SK-N-SH treated with all-trans-retinoic acid at 6 μM for 48 hours (cell line): ENCODE measurements around the gene RAB18.

Source experiments
- ATAC-seq: fragments of 200-7000 bp; cut with Tn5 transposase; 3 replicates; pipeline ENCODE4 v1.9.1; 2020; ENCODE audit warnings: mild to moderate bottlenecking, moderate library complexity
- ARNTL ChIP-seq: fragments of 450-650 bp; formaldehyde crosslinking; IDR thresholded peaks from 2 replicates; pipeline ENCODE4 v1.5.0; 2020; ENCODE audit warnings: low read depth, mild to moderate bottlenecking, moderate library complexity, borderline replicate concordance
- BACH2 ChIP-seq: fragments of 250-450 bp; sonication (Bioruptor Pico); IDR thresholded peaks from 2 replicates; pipeline ENCODE4 v1.9.0; 2021; ENCODE audit warnings: mild to moderate bottlenecking, borderline replicate concordance
- CREB5 ChIP-seq: fragments of 250-450 bp; sonication (Bioruptor Pico); IDR thresholded peaks from 2 replicates; pipeline ENCODE4 v1.5.1; 2020; ENCODE audit warnings: low read depth, mild to moderate bottlenecking, moderate library complexity
- CSDC2 ChIP-seq: fragments of 250-450 bp; sonication (Bioruptor Pico); IDR thresholded peaks from 2 replicates; pipeline ENCODE4 v1.5.0; 2020; ENCODE audit warnings: mild to moderate bottlenecking, moderate library complexity
- CSRNP3 ChIP-seq: fragments of 250-450 bp; sonication (Bioruptor Pico); IDR thresholded peaks from 2 replicates; pipeline ENCODE4 v1.5.1; 2021; ENCODE audit warnings: mild to moderate bottlenecking, moderate library complexity
- ESRRG ChIP-seq: fragments of 250-450 bp; sonication (Bioruptor Pico); IDR thresholded peaks from 2 replicates; pipeline ENCODE4 v1.6.1; 2021; ENCODE audit warnings: mild to moderate bottlenecking
- GLIS3 ChIP-seq: fragments of 250-450 bp; sonication (Bioruptor Pico); IDR thresholded peaks from 2 replicates; pipeline ENCODE4 v1.5.0; 2020; ENCODE audit warnings: mild to moderate bottlenecking, moderate library complexity
- ISL1 ChIP-seq: fragments of 250-450 bp; sonication (Bioruptor Pico); IDR thresholded peaks from 2 replicates; pipeline ENCODE4 v2.1.2; 2022; ENCODE audit warnings: mild to moderate bottlenecking, moderate library complexity
- POU6F1 ChIP-seq: fragments of 250-450 bp; sonication (Bioruptor Pico); IDR thresholded peaks from 2 replicates; pipeline ENCODE4 v1.8.0; 2021; ENCODE audit warnings: low read depth, mild to moderate bottlenecking, moderate library complexity, borderline replicate concordance
- PPARA ChIP-seq: fragments of 250-450 bp; sonication (Bioruptor Pico); IDR thresholded peaks from 2 replicates; pipeline ENCODE4 v1.5.0; 2020; ENCODE audit warnings: mild to moderate bottlenecking, borderline replicate concordance
- RARB ChIP-seq: fragments of 250-450 bp; sonication (Bioruptor Pico); IDR thresholded peaks from 2 replicates; pipeline ENCODE4 v1.8.0; 2021; ENCODE audit warnings: mild to moderate bottlenecking, moderate library complexity
- SNAI2 ChIP-seq: fragments of 250-450 bp; sonication (Bioruptor Pico); IDR thresholded peaks from 2 replicates; pipeline ENCODE4 v1.5.0; 2020; ENCODE audit warnings: mild to moderate bottlenecking, moderate library complexity
- TCF4 ChIP-seq: fragments of 250-450 bp; sonication (Bioruptor Pico); IDR thresholded peaks from 2 replicates; pipeline ENCODE4 v1.8.0; 2021; ENCODE audit warnings: mild to moderate bottlenecking, moderate library complexity, borderline replicate concordance
- TOX ChIP-seq: fragments of 250-450 bp; sonication (Bioruptor Pico); IDR thresholded peaks from 2 replicates; pipeline ENCODE4 v1.8.0; 2021; ENCODE audit warnings: mild to moderate bottlenecking, moderate library complexity, borderline replicate concordance
- TSHZ2 ChIP-seq: fragments of 250-450 bp; sonication (Bioruptor Pico); IDR thresholded peaks from 2 replicates; pipeline ENCODE4 v1.5.0; 2020; ENCODE audit warnings: mild to moderate bottlenecking, moderate library complexity
- ZC3H10 ChIP-seq: fragments of 250-450 bp; sonication (Bioruptor Pico); IDR thresholded peaks from 2 replicates; pipeline ENCODE4 v1.5.1; 2021; ENCODE audit warnings: mild to moderate bottlenecking, moderate library complexity
- ZFP3 ChIP-seq: fragments of 250-450 bp; sonication (Bioruptor Pico); IDR thresholded peaks from 2 replicates; pipeline ENCODE4 v1.5.0; 2020; ENCODE audit warnings: mild to moderate bottlenecking, moderate library complexity
- ZFP30 ChIP-seq: fragments of 450-650 bp; formaldehyde crosslinking; IDR thresholded peaks from 2 replicates; pipeline ENCODE4 v1.5.0; 2022; ENCODE audit warnings: mild to moderate bottlenecking, moderate library complexity
- ZNF70 ChIP-seq: fragments of 450-650 bp; formaldehyde crosslinking; IDR thresholded peaks from 2 replicates; pipeline ENCODE4 v1.5.0; 2020; ENCODE audit warnings: mild to moderate bottlenecking, moderate library complexity
- ZNF8 ChIP-seq: fragments of 450-650 bp; formaldehyde crosslinking; IDR thresholded peaks from 2 replicates; pipeline ENCODE4 v1.5.0; 2020; ENCODE audit warnings: mild to moderate bottlenecking, moderate library complexity

The RAB18 gene

GRCh38 chr10:27485986-27486385 lies 18.1 kb upstream of the RAB18 start:
- no peak for TF ChIP-seq SNAI2 (CRISPR knock-in tag)
- no peak for TF ChIP-seq ZFP3 (CRISPR knock-in tag)
- ATAC-seq, result no peak

- TF ChIP-seq ZNF70, result no peak
- TF ChIP-seq ARNTL (CRISPR knock-in tag), result no peak
- TF ChIP-seq GLIS3 (CRISPR knock-in tag), result no peak
- no peak for TF ChIP-seq PPARA
- no peak for TF ChIP-seq TOX (CRISPR knock-in tag)
- no peak for TF ChIP-seq CSDC2 (CRISPR knock-in tag)
- TF ChIP-seq TSHZ2 (CRISPR knock-in tag), result no peak
- no peak for TF ChIP-seq ZFP30 (CRISPR knock-in tag)
- no peak for TF ChIP-seq ISL1 (CRISPR knock-in tag)
- no peak for TF ChIP-seq ZNF8 (CRISPR knock-in tag)
- no peak for TF ChIP-seq RARB (CRISPR knock-in tag)
- TF ChIP-seq ESRRG, result no peak
- no peak for TF ChIP-seq CREB5 (CRISPR knock-in tag)
- no peak for ATAC-seq
These were observed 13.3 kb upstream of the RAB18 start for GRCh38 chr10:27490807-27491206.

GRCh38 chr10:27494116-27494805 lies 9.8 kb upstream of the RAB18 start:
- no peak for ATAC-seq
- TF ChIP-seq ZNF8 (CRISPR knock-in tag), result no peak
- TF ChIP-seq TOX (CRISPR knock-in tag), result no peak
- no peak for TF ChIP-seq TSHZ2 (CRISPR knock-in tag)
- no peak for TF ChIP-seq TCF4 (CRISPR knock-in tag)

GRCh38 chr10:27496137-27496536 lies 8.0 kb upstream of the RAB18 start:
- TF ChIP-seq BACH2 (CRISPR knock-in tag), result no peak
- no peak for TF ChIP-seq ZFP30 (CRISPR knock-in tag)
- TF ChIP-seq ZNF8 (CRISPR knock-in tag), result no peak
- TF ChIP-seq ZC3H10 (CRISPR knock-in tag), result no peak
- no peak for ATAC-seq

- no peak for ATAC-seq
- no peak for TF ChIP-seq TOX (CRISPR knock-in tag)
- TF ChIP-seq CSRNP3 (CRISPR knock-in tag), result no peak
- TF ChIP-seq ZNF70, result no peak
- TF ChIP-seq ZNF8 (CRISPR knock-in tag), result no peak
- TF ChIP-seq TCF4 (CRISPR knock-in tag), result no peak
- TF ChIP-seq SNAI2 (CRISPR knock-in tag), result no peak
- no peak for TF ChIP-seq BACH2 (CRISPR knock-in tag)
- no peak for TF ChIP-seq ZFP30 (CRISPR knock-in tag)
- no peak for TF ChIP-seq GLIS3 (CRISPR knock-in tag)
- no peak for TF ChIP-seq ZC3H10 (CRISPR knock-in tag)
- no peak for TF ChIP-seq TSHZ2 (CRISPR knock-in tag)
- TF ChIP-seq PPARA, result no peak
- TF ChIP-seq POU6F1 (CRISPR knock-in tag), result no peak
- TF ChIP-seq ESRRG, result no peak
These were observed 4.0 kb upstream of the RAB18 start for GRCh38 chr10:27500096-27500495.
